Measurements from ENCODE around the gene NAALADL2.
A peak's percentile ranks its signal among the peaks of the same experiment; 100 is the strongest.
"Not testable (repeated sequence)": the region's sequence is repeated elsewhere in the genome, so short reads cannot be mapped to it uniquely, and the experiment has no call there.

NAALADL2 gene

GRCh38 chr3:175770426-175770825 is 911.3 kb downstream of the NAALADL2 start:
- no peaks in the 10 kb centered on the region for H3K36me3 ChIP-seq (ENCODE audit: control insufficient read depth, insufficient read depth, low read length)
- H3K4me1 ChIP-seq (ENCODE audit: control insufficient read depth, insufficient read depth, low read length): no peaks in the 10 kb centered on the region
- no peaks in the 10 kb centered on the region for H3K9me3 ChIP-seq (ENCODE audit: control insufficient read depth, insufficient read depth, low read length)
- no peak overlapping the region for H3K27ac ChIP-seq (ENCODE audit: low read depth, low read length)
- no peaks in the 10 kb centered on the region for H3K27me3 ChIP-seq (ENCODE audit: control insufficient read depth, insufficient read depth, low read length)
- no peak overlapping the region for H3K9ac ChIP-seq (ENCODE audit: low read depth, low read length)
- H3K4me3 ChIP-seq (ENCODE audit: low read depth, low read length): no peak overlapping the region

GRCh38 chr3:175777495-175777894 is 918.4 kb downstream of the NAALADL2 start:
- Histone ChIP-seq H3K36me3 (ENCODE audit: control insufficient read depth, insufficient read depth, low read length) (no peaks in the 10 kb centered on the region), H3K27me3 (ENCODE audit: control insufficient read depth, insufficient read depth, low read length) (no peaks in the 10 kb centered on the region), H3K4me1 (ENCODE audit: control insufficient read depth, insufficient read depth, low read length) (no peaks in the 10 kb centered on the region), H3K9ac (ENCODE audit: low read depth, low read length) (no peak overlapping the region), H3K4me3 (ENCODE audit: low read depth, low read length) (no peak overlapping the region), H3K9me3 (ENCODE audit: control insufficient read depth, insufficient read depth, low read length) (no peaks in the 10 kb centered on the region), H3K27ac (ENCODE audit: low read depth, low read length) (no peak overlapping the region)

DNA sequence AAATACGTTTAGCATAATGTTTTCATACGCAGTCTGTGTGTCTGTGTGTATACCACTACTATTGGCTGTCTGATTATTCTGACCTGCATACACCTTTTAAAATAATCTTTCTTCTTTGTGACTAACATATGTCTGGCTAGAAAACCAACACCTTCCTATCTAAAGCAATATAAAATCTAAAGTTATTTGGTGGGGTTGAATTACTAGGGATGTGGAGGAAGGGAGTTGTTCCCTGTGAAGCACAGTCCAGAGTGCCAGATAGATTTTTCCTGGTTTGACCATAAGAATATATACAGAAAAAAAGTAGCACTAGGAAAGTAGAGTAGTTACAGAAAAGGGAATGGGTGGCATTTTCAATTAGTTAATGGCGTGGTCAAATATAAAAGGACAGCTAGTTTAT is 918.8 kb downstream of the NAALADL2 start:
- Histone ChIP-seq H3K36me3 (ENCODE audit: control insufficient read depth, insufficient read depth, low read length) (no peaks in the 10 kb centered on the region), H3K27me3 (ENCODE audit: control insufficient read depth, insufficient read depth, low read length) (no peaks in the 10 kb centered on the region), H3K9ac (ENCODE audit: low read depth, low read length) (no peak overlapping the region), H3K4me3 (ENCODE audit: low read depth, low read length) (no peak overlapping the region), H3K27ac (ENCODE audit: low read depth, low read length) (no peak overlapping the region), H3K9me3 (ENCODE audit: control insufficient read depth, insufficient read depth, low read length) (no peaks in the 10 kb centered on the region), H3K4me1 (ENCODE audit: control insufficient read depth, insufficient read depth, low read length) (no peaks in the 10 kb centered on the region)

DNA sequence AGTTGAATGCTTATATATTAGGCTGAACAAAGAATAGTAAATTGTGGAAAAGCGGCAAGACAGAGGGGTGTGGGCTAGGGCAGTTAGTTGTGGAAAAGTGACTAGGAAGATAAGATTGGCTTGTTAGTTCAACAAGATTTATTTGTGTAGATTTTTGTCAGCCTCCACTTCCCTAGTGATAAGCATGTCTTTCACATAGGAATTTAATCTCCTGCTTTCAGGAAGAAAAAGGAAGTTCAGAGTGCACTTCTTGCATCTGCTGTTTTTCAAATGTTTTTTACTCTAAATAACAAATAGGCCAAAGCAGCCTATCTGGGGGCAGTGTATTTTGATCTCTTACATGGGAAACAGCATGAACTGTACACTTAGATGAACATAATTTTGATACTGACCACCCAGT is 919.9 kb downstream of the NAALADL2 start:
- Histone ChIP-seq H3K9me3 (ENCODE audit: control insufficient read depth, insufficient read depth, low read length) (no peaks in the 10 kb centered on the region), H3K36me3 (ENCODE audit: control insufficient read depth, insufficient read depth, low read length) (no peaks in the 10 kb centered on the region), H3K4me1 (ENCODE audit: control insufficient read depth, insufficient read depth, low read length) (no peaks in the 10 kb centered on the region), H3K27ac (ENCODE audit: low read depth, low read length) (no peak overlapping the region), H3K4me3 (ENCODE audit: low read depth, low read length) (no peak overlapping the region), H3K9ac (ENCODE audit: low read depth, low read length) (no peak overlapping the region), H3K27me3 (ENCODE audit: control insufficient read depth, insufficient read depth, low read length) (no peaks in the 10 kb centered on the region)

- not testable (repeated sequence) for H3K4me3 ChIP-seq (ENCODE audit: low read depth, low read length); H3K27me3 ChIP-seq (ENCODE audit: control insufficient read depth, insufficient read depth, low read length); H3K36me3 ChIP-seq (ENCODE audit: control insufficient read depth, insufficient read depth, low read length)
These were observed 928.0 kb downstream of the NAALADL2 start for GRCh38 chr3:175787109-175787508.

GRCh38 chr3:175792245-175792644 is 933.1 kb downstream of the NAALADL2 start:
- Histone ChIP-seq H3K9ac (ENCODE audit: low read depth, low read length) (no peak overlapping the region), H3K4me3 (ENCODE audit: low read depth, low read length) (no peak overlapping the region), H3K4me1 (ENCODE audit: control insufficient read depth, insufficient read depth, low read length) (peaks cover 6% of the 10 kb centered on the region; the same call in 1 of the 2 replicates), H3K36me3 (ENCODE audit: control insufficient read depth, insufficient read depth, low read length) (no peaks in the 10 kb centered on the region), H3K9me3 (ENCODE audit: control insufficient read depth, insufficient read depth, low read length) (no peaks in the 10 kb centered on the region), H3K27ac (ENCODE audit: low read depth, low read length) (no peak overlapping the region), H3K27me3 (ENCODE audit: control insufficient read depth, insufficient read depth, low read length) (no peaks in the 10 kb centered on the region)

More at GRCh38 chr3:175787109-175787508, 928.0 kb downstream of the NAALADL2 start:
- not testable (repeated sequence) for H3K9me3 ChIP-seq (ENCODE audit: control insufficient read depth, insufficient read depth, low read length); H3K9ac ChIP-seq (ENCODE audit: low read depth, low read length); H3K27ac ChIP-seq (ENCODE audit: low read depth, low read length); H3K4me1 ChIP-seq (ENCODE audit: control insufficient read depth, insufficient read depth, low read length)

GRCh38 chr3:175798326-175798725 is 939.2 kb downstream of the NAALADL2 start:
- Histone ChIP-seq H3K4me1 (ENCODE audit: control insufficient read depth, insufficient read depth, low read length) (no peaks in the 10 kb centered on the region), H3K4me3 (ENCODE audit: low read depth, low read length) (no peak overlapping the region), H3K9ac (ENCODE audit: low read depth, low read length) (no peak overlapping the region), H3K9me3 (ENCODE audit: control insufficient read depth, insufficient read depth, low read length) (no peaks in the 10 kb centered on the region), H3K27me3 (ENCODE audit: control insufficient read depth, insufficient read depth, low read length) (no peaks in the 10 kb centered on the region), H3K27ac (ENCODE audit: low read depth, low read length) (no peak overlapping the region), H3K36me3 (ENCODE audit: control insufficient read depth, insufficient read depth, low read length) (no peaks in the 10 kb centered on the region)

DNA sequence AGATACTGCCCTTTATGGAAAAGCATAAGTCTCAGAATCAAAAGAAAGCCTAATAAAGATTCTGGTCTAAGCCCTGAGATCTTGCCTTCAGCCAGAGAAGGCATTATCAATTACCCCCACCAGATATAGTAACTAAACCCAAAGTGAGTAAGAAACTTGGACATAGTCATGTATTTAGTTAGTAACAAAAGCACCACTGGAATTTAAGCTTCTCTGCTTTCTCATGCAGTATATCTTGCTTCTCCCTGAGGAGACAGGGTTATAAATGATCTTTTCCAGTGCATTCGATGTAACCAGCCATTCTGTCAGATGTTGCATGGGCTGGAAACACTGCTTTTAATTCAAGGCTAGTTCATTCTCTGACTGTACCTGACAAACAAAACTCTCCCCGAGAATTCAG is 946.7 kb downstream of the NAALADL2 start:
- peaks cover 9% of the 10 kb centered on the region; the same call in 1 of the 2 replicates for H3K4me1 ChIP-seq (ENCODE audit: control insufficient read depth, insufficient read depth, low read length)
- no peaks in the 10 kb centered on the region for H3K36me3 ChIP-seq (ENCODE audit: control insufficient read depth, insufficient read depth, low read length)
- no peak overlapping the region for H3K27ac ChIP-seq (ENCODE audit: low read depth, low read length)
- no peaks in the 10 kb centered on the region for H3K27me3 ChIP-seq (ENCODE audit: control insufficient read depth, insufficient read depth, low read length)
- no peaks in the 10 kb centered on the region for H3K9me3 ChIP-seq (ENCODE audit: control insufficient read depth, insufficient read depth, low read length)
- H3K9ac ChIP-seq (ENCODE audit: low read depth, low read length): no peak overlapping the region
- no peak overlapping the region for H3K4me3 ChIP-seq (ENCODE audit: low read depth, low read length)

- no peak overlapping the region for H3K4me3 ChIP-seq (ENCODE audit: low read depth, low read length)
- H3K27me3 ChIP-seq (ENCODE audit: control insufficient read depth, insufficient read depth, low read length): no peaks in the 10 kb centered on the region
- no peaks in the 10 kb centered on the region for H3K9me3 ChIP-seq (ENCODE audit: control insufficient read depth, insufficient read depth, low read length)
- H3K36me3 ChIP-seq (ENCODE audit: control insufficient read depth, insufficient read depth, low read length): no peaks in the 10 kb centered on the region
- H3K9ac ChIP-seq (ENCODE audit: low read depth, low read length): no peak overlapping the region
- peaks cover 9% of the 10 kb centered on the region; the same call in 1 of the 2 replicates for H3K4me1 ChIP-seq (ENCODE audit: control insufficient read depth, insufficient read depth, low read length)
- no peak overlapping the region for H3K27ac ChIP-seq (ENCODE audit: low read depth, low read length)
These were observed 948.0 kb downstream of the NAALADL2 start for GRCh38 chr3:175807175-175807574.

DNA sequence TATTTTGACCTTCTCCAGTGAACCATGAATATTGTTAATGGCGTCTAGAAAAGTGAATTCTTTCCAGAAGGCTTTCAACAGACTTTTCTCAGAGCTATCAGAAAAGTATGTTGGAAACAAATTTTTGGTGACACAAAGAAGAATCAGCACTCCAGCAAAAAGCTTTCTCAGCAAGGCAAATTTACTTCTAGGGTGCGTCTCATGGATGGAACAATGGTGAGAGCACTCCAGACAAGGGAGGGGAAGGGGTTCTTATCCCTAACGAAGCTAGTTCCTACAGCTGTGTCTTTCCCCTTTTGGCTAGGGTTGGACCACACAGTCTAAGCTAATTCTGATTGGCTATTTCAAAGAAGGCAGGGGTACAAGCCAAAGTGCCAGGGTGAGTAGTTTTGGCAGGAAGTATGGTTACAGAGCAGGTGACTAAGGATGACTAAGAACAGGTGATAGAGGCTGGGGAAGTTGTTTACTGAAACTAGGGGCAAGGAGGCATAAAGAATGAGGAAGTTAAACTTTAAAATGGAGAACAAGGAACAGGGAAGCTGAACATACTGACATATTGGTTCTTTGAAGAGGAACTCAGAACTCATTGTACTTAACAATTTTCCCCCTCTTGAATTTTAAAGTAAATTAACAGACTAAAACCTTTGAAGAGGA is 959.8 kb downstream of the NAALADL2 start:
- Histone ChIP-seq H3K27me3 (ENCODE audit: control insufficient read depth, insufficient read depth, low read length) (no peaks in the 10 kb centered on the region), H3K36me3 (ENCODE audit: control insufficient read depth, insufficient read depth, low read length) (no peaks in the 10 kb centered on the region), H3K4me3 (ENCODE audit: low read depth, low read length) (no peak overlapping the region), H3K27ac (ENCODE audit: low read depth, low read length) (no peak overlapping the region), H3K9me3 (ENCODE audit: control insufficient read depth, insufficient read depth, low read length) (peaks cover 21% of the 10 kb centered on the region), H3K4me1 (ENCODE audit: control insufficient read depth, insufficient read depth, low read length) (peaks cover 11% of the 10 kb centered on the region), H3K9ac (ENCODE audit: low read depth, low read length) (no peak overlapping the region)

DNA sequence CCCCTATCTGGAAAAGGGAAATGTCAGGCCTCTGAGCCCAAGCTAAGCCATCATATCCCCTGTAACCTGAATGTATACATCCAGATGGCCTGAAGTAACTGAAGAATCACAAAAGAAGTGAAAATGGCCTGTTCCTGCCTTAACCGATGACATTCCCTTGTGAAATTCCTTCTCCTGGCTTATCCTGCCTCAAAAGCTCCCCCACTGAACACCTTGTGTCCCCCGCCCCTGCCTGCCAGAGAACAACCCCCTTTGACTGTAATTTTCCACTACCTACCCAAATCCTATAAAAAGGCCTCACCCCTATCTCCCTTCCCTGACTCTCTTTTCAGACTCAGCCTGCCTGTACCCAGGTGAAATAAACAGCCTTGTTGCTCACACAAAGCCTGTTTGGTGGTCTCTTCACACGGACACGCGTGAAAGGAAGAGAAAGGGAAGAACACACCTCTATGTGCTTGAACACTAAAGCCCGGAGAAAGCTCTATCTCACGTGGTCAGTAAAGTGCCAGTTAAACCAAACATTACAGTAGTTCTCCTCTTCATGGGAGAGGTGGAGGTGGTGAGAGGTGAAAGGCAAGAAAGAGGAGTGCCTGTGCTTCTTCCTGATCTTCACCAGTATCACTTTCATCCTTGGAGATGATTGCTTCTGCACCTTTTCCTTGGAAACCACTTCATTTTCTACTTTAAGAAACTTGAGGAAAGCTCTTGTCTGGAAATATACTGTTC is 963.8 kb downstream of the NAALADL2 start:
- H3K9ac ChIP-seq (ENCODE audit: low read depth, low read length); H3K36me3 ChIP-seq (ENCODE audit: control insufficient read depth, insufficient read depth, low read length); H3K4me3 ChIP-seq (ENCODE audit: low read depth, low read length); H3K27me3 ChIP-seq (ENCODE audit: control insufficient read depth, insufficient read depth, low read length): not testable (repeated sequence)
- peaks cover 20% of the 10 kb centered on the region for H3K9me3 ChIP-seq (ENCODE audit: control insufficient read depth, insufficient read depth, low read length)
- peaks cover 11% of the 10 kb centered on the region for H3K4me1 ChIP-seq (ENCODE audit: control insufficient read depth, insufficient read depth, low read length)
- H3K27ac ChIP-seq (ENCODE audit: low read depth, low read length): peak overlapping the region; percentile 82

All from HUES48 (cell line).